HG03354 (cell line): ENCODE measurements around the gene MYBPHL.
A peak's percentile ranks its signal among the peaks of the same experiment; 100 is the strongest.

Experiments used
- ATAC-seq: cut with Tn5 transposase; IDR thresholded peaks from one replicate; pipeline ENCODE4 v1.9.1; 2021; ENCODE audit warnings: mild to moderate bottlenecking; ENCODE audit not compliant: unreplicated experiment, poor library complexity, severe bottlenecking

Gene MYBPHL

DNA sequence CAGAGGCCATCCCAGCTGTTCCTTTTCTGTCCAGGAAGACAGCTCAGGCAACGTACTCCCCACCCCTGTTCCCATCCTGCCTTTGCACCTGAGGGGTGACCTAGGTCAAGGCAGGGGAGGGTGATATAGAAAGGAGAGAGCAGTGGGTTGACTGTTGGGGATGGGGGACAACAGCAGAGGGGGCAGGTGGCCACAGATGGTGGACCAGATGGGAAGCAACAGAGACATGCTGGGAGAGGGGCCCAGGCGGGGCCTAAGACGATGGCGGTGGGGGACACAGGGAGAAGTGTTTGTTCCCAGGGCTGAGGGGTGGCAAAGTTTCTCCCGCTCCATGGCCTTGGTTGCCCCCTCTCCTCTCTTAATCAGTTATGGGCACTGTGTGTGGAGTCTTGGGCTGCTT is 51.1 kb downstream of the MYBPHL start:
- ATAC-seq, result no peak

DNA sequence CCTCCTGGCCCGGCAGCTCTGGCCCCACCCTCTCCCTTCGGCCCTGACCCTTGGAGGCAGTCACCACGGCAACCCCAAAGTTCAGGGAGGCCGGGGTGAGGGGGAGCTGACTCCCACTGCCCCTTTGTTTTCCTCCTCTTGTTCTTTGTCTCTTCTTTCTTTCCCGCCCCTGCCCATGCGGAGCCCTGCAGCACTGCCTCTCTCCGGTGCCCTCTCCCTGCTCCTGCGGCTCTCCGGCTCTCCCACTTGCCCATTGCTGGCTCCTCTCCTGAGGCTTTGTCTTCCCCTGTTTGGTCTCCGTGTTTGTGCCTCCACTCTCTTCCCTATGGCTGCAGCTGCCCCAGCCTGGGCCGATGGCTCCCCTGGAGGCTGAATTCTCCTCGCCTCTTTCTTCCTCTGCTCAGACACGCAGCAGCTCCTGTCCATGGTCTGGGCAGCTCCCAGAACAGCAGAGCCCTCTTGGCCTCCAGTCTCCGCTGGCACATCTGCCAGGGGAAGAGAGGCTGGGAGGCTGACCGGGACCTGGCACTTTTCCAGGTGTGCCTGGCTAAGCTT is 51.6 kb downstream of the MYBPHL start:
- ATAC-seq, result no peak

DNA sequence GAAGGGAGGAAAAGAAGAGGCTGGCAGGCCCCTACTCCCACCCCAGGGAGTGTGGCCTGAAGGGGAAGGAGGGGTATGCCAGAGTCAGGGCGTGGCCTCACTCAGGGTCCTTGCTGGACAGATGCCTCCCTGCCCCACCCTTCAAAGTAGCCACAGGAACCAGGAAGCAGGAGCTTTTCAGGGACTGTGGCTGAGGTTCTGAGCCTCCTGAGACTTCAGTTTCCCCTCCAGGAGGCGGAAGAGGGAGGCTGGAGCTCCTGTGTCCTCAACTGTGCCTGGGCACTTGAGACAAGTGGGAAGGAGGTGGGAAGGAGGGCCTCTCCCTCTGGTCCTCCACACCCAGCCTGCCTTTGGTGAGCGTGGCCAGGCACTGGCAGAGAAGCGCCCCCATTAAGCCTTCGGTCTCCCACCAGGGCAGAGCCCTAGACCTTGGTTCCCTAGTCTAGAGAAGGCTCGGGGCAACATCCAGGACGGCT is 52.2 kb downstream of the MYBPHL start:
- no peak for ATAC-seq

DNA sequence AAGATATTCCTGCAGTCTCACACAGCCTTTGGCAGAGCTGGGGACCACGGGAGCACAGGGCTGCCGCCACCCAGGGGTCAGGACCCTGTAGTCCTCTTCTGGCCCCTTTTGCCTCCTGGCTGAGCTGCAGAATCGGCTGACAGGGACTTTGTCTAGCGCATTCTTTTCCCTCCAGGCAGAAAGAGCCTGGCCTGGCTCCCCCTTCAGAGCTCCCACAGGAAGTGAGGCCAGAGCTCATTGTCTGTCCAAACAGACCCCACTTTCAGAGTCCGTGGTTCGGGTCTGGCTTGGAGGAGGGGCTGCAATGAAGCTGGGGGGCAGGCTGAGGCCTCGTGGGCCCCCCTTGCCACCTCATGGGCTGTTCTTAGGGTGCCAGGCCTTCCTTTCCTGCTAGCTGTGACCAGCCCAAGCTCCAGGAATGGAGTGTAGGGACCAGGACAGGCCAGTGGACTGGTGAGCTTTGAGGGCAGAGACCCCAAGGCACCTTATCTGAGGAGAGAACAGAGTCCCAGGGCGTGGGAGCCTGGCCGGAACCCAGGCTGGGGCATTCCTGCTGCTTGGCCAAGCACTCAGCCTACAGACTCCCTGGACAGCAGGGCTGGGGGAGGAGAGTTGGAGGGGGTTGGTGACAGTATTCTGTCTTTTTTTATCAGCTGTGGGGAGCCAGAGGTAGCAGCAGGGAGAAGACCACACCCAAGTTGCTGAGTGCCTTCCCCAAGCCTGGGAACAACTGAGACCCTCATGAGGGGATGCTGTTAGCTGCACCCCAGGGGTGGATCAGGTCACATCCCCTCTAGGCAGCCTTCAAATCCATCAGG is 52.8 kb downstream of the MYBPHL start:
- ATAC-seq, result no peak

DNA sequence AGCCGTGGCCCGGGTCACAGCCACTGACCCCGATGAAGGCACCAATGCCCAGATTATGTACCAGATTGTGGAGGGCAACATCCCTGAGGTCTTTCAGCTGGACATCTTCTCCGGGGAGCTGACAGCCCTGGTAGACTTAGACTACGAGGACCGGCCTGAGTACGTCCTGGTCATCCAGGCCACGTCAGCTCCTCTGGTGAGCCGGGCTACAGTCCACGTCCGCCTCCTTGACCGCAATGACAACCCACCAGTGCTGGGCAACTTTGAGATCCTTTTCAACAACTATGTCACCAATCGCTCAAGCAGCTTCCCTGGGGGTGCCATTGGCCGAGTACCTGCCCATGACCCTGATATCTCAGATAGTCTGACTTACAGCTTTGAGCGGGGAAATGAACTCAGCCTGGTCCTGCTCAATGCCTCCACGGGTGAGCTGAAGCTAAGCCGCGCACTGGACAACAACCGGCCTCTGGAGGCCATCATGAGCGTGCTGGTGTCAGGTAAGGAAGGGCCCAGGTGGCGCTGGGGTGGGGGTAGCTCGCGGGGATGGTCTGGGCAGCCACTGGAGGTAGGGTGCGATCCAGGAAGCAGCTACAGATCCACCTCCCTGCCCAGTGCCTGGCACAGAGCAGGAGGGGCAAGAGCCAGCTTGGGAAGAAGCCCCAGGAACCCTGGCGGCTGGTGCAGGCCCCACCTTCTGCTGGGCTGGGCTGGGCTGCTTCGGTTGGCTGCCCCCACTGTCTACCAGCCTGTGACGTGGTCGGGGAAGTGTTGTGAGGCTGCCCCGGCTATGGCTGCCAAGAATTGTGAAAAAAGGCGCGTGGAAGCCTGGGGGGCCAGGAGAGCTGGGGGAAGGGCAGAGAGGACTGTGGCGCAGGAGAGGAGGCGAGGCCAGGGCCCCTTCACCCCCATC is 53.7 kb downstream of the MYBPHL start:
- ATAC-seq, result no peak

DNA sequence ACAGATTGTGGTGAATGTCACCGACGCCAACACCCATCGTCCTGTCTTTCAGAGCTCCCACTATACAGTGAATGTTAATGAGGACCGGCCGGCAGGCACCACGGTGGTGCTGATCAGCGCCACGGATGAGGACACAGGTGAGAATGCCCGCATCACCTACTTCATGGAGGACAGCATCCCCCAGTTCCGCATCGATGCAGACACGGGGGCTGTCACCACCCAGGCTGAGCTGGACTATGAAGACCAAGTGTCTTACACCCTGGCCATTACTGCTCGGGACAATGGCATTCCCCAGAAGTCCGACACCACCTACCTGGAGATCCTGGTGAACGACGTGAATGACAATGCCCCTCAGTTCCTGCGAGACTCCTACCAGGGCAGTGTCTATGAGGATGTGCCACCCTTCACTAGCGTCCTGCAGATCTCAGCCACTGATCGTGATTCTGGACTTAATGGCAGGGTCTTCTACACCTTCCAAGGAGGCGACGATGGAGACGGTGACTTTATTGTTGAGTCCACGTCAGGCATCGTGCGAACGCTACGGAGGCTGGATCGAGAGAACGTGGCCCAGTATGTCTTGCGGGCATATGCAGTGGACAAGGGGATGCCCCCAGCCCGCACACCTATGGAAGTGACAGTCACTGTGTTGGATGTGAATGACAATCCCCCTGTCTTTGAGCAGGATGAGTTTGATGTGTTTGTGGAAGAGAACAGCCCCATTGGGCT is 54.5 kb downstream of the MYBPHL start:
- no peak for ATAC-seq

DNA sequence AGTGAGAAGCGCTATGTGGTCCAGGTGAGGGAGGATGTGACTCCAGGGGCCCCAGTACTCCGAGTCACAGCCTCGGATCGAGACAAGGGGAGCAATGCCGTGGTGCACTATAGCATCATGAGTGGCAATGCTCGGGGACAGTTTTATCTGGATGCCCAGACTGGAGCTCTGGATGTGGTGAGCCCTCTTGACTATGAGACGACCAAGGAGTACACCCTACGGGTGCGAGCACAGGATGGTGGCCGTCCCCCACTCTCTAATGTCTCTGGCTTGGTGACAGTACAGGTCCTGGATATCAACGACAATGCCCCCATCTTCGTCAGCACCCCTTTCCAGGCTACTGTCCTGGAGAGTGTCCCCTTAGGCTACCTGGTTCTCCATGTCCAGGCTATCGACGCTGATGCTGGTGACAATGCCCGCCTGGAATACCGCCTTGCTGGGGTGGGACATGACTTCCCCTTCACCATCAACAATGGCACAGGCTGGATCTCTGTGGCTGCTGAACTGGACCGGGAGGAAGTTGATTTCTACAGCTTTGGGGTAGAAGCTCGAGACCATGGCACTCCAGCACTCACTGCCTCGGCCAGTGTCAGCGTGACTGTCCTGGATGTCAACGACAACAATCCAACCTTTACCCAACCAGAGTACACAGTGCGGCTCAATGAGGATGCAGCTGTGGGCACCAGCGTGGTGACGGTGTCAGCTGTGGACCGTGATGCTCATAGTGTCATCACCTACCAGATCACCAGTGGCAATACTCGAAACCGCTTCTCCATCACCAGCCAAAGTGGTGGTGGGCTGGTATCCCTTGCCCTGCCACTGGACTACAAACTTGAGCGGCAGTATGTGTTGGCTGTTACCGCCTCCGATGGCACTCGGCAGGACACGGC is 55.3 kb downstream of the MYBPHL start:
- no peak for ATAC-seq

DNA sequence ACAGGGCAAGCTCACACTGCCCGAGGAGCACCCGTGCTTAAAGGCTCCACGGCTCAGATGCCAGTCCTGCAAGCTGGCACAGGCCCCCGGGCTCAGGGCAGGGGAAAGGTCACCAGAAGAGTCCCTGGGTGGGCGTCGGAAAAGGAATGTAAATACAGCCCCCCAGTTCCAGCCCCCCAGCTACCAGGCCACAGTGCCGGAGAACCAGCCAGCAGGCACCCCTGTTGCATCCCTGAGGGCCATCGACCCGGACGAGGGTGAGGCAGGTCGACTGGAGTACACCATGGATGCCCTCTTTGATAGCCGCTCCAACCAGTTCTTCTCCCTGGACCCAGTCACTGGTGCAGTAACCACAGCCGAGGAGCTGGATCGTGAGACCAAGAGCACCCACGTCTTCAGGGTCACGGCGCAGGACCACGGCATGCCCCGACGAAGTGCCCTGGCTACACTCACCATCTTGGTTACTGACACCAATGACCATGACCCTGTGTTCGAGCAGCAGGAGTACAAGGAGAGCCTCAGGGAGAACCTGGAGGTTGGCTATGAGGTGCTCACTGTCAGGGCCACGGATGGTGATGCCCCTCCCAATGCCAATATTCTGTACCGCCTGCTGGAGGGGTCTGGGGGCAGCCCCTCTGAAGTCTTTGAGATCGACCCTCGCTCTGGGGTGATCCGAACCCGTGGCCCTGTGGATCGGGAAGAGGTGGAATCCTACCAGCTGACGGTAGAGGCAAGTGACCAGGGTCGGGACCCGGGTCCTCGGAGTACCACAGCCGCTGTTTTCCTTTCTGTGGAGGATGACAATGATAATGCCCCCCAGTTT is 56.1 kb downstream of the MYBPHL start:
- ATAC-seq, result no peak

DNA sequence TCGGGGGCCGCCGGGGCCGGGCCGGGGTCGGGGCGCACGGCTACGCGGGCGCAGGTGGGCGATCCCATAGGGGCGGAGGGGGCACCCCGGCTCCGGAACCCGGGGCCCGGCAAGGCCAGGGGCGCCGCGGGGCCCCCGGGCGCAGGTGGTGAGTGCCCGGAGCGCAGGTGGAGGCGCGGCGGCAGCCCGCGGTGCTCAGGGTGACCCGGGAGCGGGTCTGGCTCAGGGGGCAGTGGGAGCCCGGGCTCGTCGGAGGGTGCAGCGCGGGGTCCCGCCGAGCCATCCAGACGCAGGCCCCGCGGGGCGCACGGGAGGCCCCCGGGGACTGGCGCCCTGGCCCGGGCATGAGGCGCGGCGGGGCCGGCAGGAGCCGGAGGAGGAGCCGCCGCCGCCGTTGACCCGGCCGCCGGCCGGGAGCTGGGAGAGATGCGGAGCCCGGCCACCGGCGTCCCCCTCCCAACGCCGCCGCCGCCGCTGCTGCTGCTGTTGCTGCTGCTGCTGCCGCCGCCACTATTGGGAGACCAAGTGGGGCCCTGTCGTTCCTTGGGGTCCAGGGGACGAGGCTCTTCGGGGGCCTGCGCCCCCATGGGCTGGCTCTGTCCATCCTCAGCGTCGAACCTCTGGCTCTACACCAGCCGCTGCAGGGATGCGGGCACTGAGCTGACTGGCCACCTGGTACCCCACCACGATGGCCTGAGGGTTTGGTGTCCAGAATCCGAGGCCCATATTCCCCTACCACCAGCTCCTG is 57.0 kb downstream of the MYBPHL start:
- ATAC-seq, result peak; percentile 35

DNA sequence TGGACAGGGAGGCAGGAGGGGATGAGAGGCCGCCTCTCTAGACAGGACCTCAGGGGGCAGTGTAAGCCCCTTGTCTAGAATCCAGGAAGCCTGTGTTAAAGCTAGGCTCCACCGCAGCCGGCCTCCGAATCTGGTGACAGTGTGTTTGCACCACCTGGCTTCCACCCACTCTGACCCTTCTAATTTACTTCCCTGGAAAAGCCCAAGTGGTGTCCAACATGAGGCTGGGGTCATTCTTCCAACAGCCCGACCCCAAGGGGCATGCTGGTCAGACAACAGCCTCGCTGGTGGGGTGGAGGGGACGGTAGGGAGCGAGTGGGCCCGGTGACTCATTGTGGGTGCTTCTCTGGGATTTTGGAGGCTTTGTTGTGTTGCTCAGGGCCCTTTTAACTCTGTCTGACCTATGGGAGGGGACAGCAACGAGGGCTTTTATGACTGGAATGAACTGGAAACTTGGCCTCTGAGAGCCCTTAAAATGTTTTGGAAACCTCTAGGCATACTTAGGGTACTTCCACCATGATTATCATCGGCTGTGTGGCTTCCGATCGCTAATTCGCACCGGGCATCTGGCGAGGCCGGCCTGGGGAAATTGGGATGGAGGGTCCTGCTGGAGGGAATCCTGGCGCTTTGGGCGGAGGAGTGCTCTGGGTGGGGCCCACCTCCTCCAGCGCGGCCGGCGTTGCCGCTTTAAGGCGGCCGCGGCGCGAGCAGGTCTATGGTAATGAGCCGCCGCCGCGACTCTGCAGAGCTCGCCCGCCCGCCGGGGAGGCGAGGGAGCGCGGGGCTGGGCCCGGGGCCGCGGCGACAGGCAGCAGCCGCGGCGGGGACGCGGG is 57.8 kb downstream of the MYBPHL start, which contains the start of gene CELSR2:
Gene CELSR2, plus strand, starts transcription at position 743 of the 833 bp plus-strand sequence. CDS start 541 bp downstream, outside the sequence.
- peak; percentile 89 for ATAC-seq

DNA sequence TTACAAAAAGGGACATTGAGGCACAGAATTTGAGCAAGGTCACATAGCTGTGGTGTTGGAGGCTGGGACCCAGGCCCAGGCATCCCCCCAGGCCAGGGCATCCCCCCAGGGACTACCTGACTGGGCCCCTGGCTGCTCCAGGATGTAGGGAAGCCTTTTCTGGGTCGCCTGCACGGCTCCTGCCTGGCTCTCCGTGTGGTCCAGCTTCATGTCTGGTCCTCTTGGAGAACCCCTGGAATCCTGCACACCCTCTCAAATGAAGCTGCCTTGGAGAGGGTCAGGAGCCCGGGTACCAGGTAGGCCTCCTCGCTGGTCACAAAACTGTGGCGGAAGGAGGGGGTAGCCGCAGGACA is 58.4 kb downstream of the MYBPHL start:
- no peak for ATAC-seq

DNA sequence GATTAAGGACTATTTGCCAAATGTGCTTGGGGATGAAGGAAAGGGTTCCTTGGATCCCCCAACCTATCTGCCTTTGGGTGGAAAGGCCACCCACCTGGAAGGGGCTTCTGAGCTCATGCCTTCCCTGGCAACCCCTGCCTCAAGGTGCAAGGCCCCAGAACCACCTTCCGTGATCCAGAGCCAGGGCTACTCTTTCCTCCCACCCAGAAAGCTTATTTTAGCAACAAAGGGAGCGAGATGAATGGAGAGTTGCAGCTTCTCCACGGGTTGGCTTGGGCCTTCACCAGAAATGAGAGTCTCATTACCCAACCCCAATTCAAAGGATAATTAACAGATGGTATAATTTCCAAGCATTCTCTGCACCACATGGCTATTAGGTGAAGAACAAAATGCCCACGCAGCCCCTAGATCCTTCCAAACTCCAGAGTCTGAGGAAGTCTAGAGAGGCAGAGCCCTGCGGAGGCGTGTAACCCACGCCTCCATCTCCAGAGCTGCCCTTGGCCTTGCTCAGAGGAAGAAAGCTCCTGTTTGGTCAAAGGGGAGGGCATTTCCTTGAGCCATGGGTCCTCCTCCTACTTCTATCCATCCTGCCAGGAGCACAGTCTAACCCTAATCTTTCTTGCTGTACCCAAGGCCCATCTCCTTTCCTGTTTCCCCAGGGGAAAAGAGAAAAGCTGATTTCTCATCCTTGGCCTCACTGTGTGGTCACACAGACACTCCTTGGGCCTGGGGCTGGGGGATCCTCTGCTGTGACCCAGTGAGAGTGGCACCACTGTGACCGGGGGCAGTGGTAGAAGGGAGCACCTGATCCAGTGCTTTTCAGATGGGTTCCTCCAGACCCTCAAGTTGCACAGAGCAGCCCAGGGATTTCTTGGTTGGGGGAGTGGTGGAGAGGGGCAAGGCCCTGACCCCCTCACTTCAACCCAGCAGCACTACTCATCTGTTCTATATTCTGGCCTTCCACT is 59.1 kb downstream of the MYBPHL start:
- ATAC-seq, result no peak

DNA sequence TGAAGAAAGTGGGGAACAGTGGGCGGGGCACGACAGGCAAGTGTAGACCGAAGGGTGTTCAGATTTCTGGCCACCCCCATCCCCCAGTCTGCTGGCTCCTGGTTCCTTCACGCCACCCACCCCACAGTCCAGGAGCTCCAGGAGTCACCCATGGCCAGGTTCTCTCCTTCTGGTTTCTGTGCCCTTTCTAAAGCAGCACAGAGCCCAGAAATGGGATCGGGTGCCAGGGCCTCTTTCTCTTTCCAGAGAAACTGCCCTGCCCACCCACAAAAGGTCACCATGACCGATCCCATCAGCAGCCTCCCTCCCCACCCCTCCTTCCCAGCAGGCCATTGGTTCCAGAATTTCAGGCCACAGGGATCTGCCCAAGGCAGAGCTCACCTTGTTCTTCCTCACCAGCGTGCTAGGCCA is 60.7 kb downstream of the MYBPHL start:
- ATAC-seq, result no peak

DNA sequence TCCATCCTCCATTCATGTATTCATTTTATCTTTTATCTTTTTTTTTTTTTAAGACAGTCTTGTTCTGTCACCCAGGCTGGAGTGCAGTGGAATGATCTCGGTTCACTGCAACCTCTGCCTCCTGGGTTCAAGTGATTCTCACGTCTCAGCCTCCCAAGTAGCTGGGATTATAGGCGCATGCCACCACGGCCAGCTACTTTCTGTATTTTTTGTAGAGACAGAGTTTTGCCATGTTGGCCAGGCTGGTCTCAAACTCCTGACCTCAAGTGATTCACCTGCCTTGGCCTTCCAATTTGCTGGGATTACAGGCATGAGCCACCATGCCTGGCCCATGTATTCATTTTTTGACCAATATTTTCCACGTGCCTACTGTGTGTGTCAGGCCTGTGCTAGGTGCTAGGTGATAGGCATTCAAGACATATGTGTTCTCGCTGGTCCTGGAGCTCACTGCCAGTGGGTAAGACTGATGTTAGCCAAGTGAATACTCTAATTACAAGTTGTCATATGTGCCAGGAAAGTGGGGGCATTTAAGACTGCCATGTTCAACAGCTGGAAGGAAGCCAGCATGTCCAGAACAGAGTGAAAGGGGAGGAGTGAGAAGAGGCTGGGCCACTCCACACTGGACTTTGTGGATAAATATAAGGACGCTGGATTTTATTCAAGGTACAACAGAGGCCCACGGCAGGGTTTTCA is 62.8 kb downstream of the MYBPHL start:
- no peak for ATAC-seq

DNA sequence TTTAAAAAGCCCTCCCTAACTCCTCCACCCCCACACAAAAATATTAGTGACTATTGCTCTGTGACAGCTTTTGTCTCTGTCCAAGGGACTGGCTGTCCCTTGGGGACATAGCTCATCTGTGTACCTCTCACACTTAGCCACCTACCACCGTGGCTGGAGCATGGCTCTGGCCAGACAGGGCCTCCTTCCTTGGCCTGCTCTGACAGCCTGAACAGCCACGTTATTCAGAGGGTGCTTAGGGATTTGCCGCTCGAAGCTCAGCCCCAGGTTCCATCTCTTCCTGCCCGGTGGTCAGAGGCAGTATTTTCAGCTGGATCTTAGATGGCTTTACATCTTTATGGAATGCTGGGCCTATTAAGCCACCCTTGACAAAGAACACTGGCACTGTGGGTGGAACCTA is 63.6 kb downstream of the MYBPHL start:
- no peak for ATAC-seq
